Measurements from ENCODE around the gene NUPR2.
"Not testable (repeated sequence)": the region's sequence is repeated elsewhere in the genome, so short reads cannot be mapped to it uniquely, and the experiment has no call there.

The NUPR2 gene

DNA sequence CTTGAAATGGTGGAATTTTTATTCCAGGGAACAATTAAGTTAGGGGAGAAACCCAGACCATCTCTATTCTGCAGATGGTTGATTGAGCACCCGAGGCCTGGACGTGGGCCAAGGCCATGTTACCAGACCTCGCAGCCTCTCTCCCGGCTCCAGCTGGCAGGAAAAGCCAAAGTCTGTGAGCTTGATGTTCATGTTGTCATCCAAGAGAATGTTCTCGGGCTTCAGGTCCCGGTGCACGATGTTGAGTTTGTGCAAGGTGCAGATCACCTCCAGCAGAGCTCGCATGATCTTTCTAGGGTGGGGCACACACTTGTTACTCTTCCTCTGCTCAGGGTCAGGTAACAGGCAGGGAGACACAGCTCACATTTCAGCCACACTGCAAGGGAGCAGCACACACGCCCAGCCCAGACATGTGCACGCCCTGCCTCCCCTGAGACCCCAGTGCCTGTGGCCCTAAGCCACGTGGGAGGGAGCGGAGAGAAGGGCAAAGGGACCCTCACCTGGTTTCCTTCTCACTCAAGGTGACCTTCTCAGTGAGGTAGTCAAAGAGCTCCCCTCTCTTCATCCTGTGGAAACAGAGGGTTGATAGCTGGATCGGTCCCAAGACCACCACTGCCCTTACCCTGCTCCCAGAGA lies 32.9 kb downstream of the NUPR2 start:
- no peak for DNase-seq (ENCODE audit: low spot score)
- in situ Hi-C loops (cut with MboI; ENCODE audit: low sequenced_read_pairs, unreplicated experiment): loop anchor here (25.0 kb wide), 2 partner anchors 446 to 796 kb away; no protein-coding TSS in a partner anchor
- TF ChIP-seq, protein P1, sequence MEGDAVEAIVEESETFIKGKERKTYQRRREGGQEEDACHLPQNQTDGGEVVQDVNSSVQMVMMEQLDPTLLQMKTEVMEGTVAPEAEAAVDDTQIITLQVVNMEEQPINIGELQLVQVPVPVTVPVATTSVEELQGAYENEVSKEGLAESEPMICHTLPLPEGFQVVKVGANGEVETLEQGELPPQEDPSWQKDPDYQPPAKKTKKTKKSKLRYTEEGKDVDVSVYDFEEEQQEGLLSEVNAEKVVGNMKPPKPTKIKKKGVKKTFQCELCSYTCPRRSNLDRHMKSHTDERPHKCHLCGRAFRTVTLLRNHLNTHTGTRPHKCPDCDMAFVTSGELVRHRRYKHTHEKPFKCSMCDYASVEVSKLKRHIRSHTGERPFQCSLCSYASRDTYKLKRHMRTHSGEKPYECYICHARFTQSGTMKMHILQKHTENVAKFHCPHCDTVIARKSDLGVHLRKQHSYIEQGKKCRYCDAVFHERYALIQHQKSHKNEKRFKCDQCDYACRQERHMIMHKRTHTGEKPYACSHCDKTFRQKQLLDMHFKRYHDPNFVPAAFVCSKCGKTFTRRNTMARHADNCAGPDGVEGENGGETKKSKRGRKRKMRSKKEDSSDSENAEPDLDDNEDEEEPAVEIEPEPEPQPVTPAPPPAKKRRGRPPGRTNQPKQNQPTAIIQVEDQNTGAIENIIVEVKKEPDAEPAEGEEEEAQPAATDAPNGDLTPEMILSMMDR (IDR thresholded peaks at IDR 0.05; ENCODE audit: borderline replicate concordance, control extremely low read depth, extremely low read depth, insufficient read depth, missing control alignments): no peak

DNA sequence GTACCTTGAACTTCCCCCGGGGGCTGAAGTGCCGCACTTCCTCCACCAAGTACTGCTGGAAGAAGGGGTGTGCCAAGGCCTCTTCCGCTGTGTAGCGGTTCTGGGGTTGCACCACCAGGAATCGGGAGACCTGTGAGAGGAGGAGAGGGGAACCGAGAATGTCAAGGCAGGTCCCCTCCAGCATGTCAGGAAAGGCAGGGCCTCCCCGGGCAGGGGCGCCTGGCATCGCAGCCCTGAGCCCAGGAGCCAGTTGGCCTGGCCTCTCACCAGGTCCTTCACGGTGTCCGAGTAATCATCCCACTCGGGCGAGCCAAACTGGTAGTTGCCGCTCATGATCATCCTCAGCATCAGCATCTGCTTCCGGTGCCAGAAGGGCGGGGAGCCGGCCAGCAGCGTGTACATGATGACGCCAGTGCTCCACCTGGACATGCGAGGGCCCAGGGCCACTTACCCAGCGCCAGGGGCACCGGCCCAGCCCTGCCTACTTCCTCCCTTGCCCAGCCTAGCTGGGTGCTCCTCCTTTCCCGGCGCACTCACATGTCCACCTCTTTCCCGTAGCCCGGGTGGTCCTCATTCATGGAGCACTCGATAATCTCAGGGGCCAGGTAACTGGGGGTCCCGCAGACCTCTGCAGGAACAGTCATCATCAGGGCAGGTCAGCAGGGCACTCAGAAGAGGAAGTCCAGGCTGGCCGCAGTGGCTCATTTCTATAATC lies 34.4 kb downstream of the NUPR2 start:
- TF ChIP-seq, protein P1 (IDR thresholded peaks at IDR 0.05; ENCODE audit: borderline replicate concordance, control extremely low read depth, extremely low read depth, insufficient read depth, missing control alignments): no peak
- in situ Hi-C loops (cut with MboI; ENCODE audit: low sequenced_read_pairs, unreplicated experiment): loop anchor here (25.0 kb wide), 2 partner anchors 444 to 794 kb away; no protein-coding TSS in a partner anchor

DNA sequence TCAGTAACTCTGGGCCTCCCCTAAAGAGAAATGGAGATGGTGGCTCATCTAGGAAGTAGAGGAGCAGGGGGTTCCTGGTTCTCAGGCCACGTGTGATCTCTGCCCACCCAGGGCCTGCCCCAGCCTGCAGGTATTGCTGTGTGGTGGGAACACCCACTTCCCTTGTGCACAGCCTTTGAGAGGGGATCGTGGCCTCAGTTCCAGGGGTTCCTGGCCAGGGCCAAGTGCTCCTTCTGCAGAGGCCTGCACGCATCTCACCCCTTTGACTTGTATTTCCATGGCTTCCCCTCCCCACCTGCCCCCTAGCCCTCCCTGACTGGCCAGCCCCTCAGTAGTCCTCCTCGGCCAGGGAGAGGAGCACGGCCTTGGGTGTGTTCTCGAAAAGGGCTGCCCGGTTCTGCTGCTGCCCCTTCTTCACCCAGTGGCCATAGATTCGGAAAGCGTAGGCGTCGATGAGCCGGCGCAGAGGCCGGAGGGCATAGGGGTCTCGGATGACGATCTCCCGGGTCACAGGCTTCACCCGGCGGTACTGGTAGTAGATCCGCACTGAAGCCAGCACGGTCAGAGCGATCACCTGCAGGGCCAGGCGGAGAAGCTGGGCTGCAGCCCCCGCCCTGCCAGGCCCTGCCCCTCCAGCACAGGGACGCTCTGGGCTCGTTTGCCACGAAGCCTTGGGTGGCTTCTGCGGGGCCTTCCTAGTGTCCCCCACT lies 35.3 kb downstream of the NUPR2 start:
- not testable (repeated sequence) for DNase-seq (ENCODE audit: low spot score)
- in situ Hi-C loops (cut with MboI; ENCODE audit: low sequenced_read_pairs, unreplicated experiment): loop anchor here (25.0 kb wide), 2 partner anchors 444 to 794 kb away; no protein-coding TSS in a partner anchor

More for the DNA sequence above, 34.4 kb downstream of the NUPR2 start:
- DNase-seq (ENCODE audit: low spot score): no peak

DNA sequence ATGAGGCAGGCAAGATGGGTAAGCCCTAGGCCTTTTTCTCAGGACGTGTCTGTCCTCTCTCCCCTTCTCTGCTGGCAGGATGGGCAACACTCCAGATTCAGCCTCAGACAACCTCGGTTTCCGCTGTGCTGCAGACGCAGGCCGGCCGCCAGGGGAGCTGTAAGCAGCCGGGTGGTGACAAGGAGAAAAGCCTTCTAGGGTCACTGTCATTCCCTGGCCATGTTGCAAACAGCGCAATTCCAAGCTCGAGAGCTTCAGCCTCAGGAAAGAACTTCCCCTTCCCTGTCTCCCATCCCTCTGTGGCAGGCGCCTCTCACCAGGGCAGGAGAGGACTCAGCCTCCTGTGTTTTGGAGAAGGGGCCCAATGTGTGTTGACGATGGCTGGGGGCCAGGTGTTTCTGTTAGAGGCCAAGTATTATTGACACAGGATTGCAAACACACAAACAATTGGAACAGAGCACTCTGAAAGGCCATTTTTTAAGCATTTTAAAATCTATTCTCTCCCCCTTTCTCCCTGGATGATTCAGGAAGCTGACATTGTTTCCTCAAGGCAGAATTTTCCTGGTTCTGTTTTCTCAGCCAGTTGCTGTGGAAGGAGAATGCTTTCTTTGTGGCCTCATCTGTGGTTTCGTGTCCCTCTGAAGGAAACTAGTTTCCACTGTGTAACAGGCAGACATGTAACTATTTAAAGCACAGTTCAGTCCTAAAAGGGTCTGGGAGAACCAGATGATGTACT lies 36.6 kb downstream of the NUPR2 start:
- in situ Hi-C loops (cut with MboI; ENCODE audit: low sequenced_read_pairs, unreplicated experiment): loop anchor here (25.0 kb wide), 2 partner anchors 442 to 792 kb away; no protein-coding TSS in a partner anchor
- TF ChIP-seq, protein P1 (IDR thresholded peaks at IDR 0.05; ENCODE audit: borderline replicate concordance, control extremely low read depth, extremely low read depth, insufficient read depth, missing control alignments): no peak
- no peak for DNase-seq (ENCODE audit: low spot score)

DNA sequence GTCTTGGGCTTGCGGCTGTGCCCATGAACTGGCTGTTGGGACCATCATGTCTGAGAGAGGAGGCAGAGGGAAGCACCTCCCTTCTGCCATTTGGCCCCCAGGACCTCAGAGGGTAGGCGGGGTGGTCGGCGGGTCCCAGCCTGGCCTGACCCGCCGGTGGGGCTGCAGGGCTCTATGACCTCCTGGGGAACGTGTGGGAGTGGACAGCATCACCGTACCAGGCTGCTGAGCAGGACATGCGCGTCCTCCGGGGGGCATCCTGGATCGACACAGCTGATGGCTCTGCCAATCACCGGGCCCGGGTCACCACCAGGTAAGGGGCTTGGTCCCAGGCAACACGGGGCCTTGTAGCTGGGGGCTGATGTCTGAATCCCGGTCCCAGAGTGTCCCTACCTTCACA lies 38.0 kb downstream of the NUPR2 start:
- no peak for DNase-seq (ENCODE audit: low spot score)
- TF ChIP-seq, protein P1 (IDR thresholded peaks at IDR 0.05; ENCODE audit: borderline replicate concordance, control extremely low read depth, extremely low read depth, insufficient read depth, missing control alignments): no peak
- in situ Hi-C loops (cut with MboI; ENCODE audit: low sequenced_read_pairs, unreplicated experiment): loop anchor here (25.0 kb wide), 2 partner anchors 441 to 791 kb away; no protein-coding TSS in a partner anchor

DNA sequence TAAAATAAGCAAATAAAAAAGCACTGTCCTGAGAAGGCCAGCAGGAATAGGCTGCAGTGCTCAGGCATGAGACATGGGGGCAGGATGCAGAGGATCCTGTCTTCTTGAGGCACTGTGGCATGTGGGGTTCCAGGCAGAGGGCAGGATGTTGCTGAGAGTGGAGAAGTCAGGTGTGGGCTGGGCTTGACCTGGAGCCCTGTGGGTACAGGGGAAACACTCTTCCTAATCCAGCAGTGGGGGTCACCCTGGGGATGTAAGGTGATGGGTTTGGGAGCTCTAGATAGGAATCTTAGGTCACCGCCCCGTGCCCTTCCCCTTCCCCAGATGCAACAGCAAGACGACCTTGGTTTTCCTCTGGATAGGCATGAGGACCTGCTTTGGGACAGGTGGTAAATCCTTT lies 38.5 kb downstream of the NUPR2 start:
- in situ Hi-C loops (cut with MboI; ENCODE audit: low sequenced_read_pairs, unreplicated experiment): loop anchor here (25.0 kb wide), 2 partner anchors 440 to 790 kb away; no protein-coding TSS in a partner anchor
- TF ChIP-seq, protein P1 (IDR thresholded peaks at IDR 0.05; ENCODE audit: borderline replicate concordance, control extremely low read depth, extremely low read depth, insufficient read depth, missing control alignments): no peak
- DNase-seq (ENCODE audit: low spot score): no peak
